C4-2B (cell line): ENCODE measurements around the gene ICA1L.
"Not testable (repeated sequence)": the region's sequence is repeated elsewhere in the genome, so short reads cannot be mapped to it uniquely, and the experiment has no call there.

Experiments
- H3K27ac ChIP-seq: fragments of 450-650 bp; 2 replicates; pipeline ENCODE4 v1.5.1; 2017
- ZFX ChIP-seq: fragments of 450-650 bp; IDR thresholded peaks from 2 replicates; pipeline ENCODE4 v1.6.1; 2017
- TF ChIP-seq, protein P1 (sequence below): fragments of 450-650 bp; conservative IDR thresholded peaks from 2 replicates; pipeline ENCODE4 v1.5.1; 2017; ENCODE audit warnings: mild to moderate bottlenecking

The ICA1L gene

GRCh38 chr2:202817771-202818170 lies 53.8 kb downstream of the ICA1L start:
- TF ChIP-seq, protein P1, sequence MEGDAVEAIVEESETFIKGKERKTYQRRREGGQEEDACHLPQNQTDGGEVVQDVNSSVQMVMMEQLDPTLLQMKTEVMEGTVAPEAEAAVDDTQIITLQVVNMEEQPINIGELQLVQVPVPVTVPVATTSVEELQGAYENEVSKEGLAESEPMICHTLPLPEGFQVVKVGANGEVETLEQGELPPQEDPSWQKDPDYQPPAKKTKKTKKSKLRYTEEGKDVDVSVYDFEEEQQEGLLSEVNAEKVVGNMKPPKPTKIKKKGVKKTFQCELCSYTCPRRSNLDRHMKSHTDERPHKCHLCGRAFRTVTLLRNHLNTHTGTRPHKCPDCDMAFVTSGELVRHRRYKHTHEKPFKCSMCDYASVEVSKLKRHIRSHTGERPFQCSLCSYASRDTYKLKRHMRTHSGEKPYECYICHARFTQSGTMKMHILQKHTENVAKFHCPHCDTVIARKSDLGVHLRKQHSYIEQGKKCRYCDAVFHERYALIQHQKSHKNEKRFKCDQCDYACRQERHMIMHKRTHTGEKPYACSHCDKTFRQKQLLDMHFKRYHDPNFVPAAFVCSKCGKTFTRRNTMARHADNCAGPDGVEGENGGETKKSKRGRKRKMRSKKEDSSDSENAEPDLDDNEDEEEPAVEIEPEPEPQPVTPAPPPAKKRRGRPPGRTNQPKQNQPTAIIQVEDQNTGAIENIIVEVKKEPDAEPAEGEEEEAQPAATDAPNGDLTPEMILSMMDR = no peak
- TF ChIP-seq ZFX = no peak
- H3K27ac ChIP-seq = no peak overlapping the region

DNA sequence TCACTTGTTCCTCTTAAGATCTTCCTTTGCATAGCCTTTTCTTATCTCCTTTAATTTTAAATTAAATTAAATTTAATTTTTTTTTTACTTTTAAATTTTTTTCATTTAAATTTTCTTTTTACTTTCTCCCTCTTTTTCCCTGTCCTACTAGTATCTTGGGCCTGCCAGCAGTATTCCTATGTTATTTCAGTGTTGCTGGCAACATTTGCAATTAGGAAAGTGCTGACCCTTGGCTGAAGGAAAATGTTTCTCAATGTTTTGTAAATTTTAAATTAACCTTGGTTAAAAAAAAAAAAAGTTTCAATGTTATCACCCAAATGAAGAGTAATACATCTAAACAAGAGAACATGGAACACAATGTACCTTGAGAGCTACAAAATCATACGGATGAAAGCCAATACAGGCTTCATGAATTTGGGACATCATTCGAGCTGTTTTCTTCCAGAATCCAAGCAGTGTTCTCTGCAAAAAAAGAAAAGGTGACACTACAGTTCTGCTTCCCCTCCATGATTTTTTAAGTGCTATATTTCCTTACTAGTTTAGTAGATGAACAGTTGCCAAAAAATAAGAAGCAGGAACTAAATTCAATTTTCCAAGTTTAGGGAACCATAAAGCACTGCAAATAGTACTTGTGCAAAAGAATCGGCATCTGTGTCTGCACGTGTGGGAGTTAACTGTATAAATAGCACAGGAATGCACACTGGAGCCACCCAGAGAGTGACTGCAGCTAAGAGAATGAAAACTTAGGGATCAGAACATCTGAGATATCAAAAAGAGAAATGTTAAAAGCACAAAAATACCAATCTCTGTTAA lies 55.8 kb downstream of the ICA1L start:
- H3K27ac ChIP-seq = no peak overlapping the region
- TF ChIP-seq, protein P1 = no peak
- no peak for TF ChIP-seq ZFX

DNA sequence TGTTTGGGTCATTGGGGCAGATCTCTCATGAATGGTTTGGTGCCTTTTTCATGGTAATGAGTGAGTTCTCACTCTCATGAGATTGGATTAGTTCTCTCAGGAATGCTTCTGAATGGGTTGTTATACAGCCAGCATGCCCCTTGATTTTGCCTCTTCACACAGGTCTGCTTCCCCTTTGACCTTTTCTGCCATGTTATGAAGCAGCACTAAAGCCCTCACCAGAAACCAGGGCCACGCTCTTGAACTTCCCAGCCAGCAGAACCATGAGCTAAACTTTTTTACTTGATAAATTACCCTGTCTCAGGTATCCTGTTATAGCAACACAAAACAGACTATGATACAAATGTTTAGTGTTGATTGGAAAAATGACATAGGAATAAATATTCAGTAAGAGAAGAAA lies 57.3 kb downstream of the ICA1L start:
- no peak for TF ChIP-seq ZFX
- TF ChIP-seq, protein P1 = no peak
- no peak overlapping the region for H3K27ac ChIP-seq

DNA sequence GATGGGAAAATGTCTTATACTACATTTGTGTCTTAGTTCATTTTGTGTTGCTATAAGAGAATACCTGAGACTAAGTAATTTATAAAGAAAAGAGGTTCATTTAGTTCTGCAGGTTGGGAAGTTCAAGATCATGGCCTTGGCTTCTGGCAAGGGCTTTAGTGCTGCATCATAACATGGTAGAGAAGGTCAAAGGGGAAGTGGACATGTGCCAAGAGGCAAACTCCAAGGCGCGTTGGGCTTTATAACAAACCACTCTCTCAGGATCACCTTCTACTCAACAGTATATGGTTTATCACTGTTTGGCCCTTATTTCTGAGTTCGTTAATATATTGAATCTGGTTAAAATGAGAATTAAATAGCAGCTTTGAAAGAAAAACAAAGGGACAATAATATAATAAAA lies 58.2 kb downstream of the ICA1L start:
- no peak for TF ChIP-seq ZFX
- TF ChIP-seq, protein P1 = no peak
- no peak overlapping the region for H3K27ac ChIP-seq

DNA sequence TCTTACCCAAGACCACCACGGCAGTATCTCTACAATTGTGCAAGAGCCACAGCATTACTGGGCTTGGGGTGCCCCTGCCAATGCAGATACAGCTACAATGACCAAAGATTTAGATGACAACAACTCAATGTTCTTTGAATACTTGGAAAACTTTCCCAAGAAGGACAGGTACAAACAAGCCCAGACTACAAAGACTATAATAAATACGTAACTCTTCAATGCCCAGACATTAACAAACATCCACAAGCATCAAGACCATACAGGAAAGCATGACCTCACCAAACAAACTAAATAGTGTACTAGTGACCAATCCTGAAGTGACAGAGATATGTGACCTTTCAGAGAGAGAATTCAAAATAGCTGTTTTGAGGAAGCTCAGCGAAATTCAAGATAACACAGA lies 62.8 kb downstream of the ICA1L start:
- TF ChIP-seq, protein P1 = no peak
- no peak for TF ChIP-seq ZFX

GRCh38 chr2:202807431-202808138 lies 64.0 kb downstream of the ICA1L start:
- H3K27ac ChIP-seq = peak overlapping the region; percentile 21; the same call in 1 of the 2 replicates

More for the DNA sequence above, 62.8 kb downstream of the ICA1L start:
- no peak overlapping the region for H3K27ac ChIP-seq

DNA sequence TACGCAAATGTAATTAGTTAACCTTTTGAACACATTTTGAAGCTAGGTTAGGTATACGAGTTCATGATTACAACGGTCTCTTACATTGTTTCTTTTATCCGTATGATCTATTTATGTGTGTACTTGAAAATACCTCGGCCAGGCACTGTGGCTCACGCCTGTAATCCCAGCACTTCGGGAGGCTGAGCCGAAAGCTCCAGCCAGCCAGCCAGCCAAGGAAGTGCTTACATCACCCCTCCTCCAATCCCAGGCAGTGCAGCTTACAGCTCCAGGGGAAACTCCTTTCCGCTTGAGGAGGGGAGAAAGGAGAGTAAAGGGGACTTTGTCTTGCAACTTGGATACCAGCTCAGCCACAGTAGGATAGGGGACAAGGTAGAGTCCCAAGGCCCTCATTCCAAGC lies 65.7 kb downstream of the ICA1L start:
- H3K27ac ChIP-seq = not testable (repeated sequence)

DNA sequence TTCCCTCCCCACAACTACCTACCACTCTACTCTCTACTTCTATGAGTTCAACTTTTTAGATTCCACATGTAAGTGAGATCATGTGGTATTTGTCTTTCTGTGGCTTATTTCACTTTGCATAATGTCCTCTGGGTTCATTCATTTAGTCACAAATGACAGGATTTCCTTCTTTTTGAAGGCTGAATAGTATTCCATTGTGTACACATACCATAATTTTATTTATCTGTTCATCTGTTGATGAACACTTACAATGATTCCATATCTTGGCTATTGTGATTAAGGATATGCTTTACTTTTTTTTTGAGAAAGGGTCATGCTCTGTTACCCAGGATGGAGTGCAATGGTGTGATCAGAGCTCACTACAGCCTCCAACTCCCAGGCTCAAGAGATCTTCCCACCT lies 73.6 kb downstream of the ICA1L start:
- no peak for TF ChIP-seq ZFX
- TF ChIP-seq, protein P1 = no peak
- no peak overlapping the region for H3K27ac ChIP-seq
